Measurements from ENCODE around the gene PARVB.

The PARVB gene, protein sequence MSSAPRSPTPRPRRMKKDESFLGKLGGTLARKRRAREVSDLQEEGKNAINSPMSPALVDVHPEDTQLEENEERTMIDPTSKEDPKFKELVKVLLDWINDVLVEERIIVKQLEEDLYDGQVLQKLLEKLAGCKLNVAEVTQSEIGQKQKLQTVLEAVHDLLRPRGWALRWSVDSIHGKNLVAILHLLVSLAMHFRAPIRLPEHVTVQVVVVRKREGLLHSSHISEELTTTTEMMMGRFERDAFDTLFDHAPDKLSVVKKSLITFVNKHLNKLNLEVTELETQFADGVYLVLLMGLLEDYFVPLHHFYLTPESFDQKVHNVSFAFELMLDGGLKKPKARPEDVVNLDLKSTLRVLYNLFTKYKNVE

DNA sequence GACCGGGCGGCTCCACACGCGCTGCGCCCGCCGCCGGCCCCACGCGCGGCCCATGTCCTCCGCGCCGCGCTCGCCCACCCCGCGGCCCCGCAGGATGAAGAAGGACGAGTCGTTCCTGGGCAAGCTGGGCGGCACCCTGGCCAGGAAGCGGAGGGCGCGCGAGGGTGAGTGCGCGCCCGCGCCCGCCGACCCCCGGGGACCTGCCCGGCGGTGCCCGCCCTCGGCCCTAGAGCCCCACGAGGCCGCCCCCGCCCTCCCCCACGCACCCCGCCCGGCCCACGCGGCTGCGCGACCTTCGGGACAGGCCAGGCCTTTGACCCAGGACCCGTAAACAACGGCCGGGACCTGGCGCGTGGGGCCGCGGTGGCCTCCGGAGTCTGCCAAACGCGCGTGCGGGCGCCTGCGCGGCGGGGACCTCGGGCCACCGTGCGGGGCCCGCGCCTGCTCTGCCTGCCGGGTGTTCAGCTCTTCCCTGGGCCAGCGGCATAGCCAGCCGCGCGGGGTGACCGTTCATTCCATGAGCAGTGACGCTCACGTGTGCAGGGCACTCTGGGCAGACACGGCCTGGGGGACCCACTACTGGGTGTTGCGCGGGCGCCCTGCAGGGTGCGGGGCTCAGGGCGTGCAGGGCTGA, at the start of gene PARVB:
Gene PARVB, plus strand, starts transcription at position 15 of the 634 bp plus-strand sequence. Its CDS starts 38 bp downstream, at position 53.
- DNase-seq (ENCODE audit: low read depth in 3 of 3) = peak in 1 of 3 experiments; percentile 24

DNA sequence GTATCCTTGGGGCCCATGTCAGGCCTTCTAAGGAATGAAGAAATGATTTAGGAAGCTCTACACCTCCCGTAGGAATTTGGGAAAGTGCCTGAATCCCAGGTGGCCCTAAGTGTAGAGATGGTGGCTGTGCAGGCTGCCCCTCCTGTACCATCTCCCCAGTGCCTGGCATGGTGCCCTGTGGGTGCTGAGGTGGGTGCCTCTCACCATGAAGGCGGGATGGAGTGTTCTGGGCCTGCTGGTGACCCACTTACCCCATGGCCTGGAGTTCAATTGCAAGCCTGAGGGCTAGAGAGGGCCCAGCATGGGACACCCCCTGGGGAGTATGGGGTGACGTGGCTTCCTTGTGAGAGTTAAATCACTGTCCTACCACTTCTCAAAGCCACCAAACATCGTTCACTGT, 49.1 kb upstream of the PARVB start:
- no peak for DNase-seq (ENCODE audit: low read depth in 3 of 3)

DNA sequence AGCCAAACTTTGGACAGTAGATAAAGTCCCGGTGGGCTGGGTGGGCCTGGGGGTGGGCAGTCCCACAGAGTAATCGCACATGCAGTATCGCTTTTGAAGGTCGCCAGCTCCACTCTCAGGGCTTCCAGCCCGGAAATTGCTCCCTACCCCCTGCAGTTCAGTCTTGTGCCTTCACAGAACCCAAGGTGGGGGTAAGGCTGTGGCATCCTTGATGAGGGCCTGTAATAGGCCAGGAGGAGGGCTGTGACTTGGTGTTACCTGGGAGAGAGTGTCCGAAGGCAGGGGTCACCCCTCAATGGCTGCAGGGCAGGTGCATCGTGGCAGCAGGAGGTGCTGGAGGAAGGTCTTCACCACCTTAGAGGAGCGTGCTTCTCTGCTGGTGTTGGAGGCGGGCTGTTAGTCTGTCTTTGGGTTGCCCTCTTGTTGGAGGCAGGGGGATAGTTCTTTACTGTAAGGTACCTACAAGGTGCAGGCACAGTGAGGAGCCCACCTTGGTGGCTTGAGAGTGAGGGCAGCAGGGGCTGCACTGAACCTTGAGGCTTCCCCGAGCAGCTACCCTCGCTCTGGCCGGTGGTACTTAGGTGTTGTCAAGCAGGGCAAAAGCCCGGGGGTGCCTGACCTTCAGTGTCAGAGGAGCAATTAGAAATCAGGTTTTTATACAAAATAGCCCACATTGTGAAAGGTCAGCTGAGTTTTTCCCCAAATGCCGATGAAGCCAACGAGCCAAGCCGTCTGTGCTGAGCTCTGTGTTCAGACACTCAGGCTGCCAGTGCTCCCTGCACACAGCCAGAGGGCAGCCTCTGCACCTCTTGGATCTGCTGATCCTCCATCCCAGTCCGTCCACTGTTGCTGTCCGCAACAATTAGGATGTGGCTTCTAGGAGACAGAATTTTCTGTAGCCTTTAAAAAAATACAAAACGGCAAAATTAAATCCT, 47.0 kb upstream of the PARVB start:
- no peak for DNase-seq (ENCODE audit: low read depth in 3 of 3)

DNA sequence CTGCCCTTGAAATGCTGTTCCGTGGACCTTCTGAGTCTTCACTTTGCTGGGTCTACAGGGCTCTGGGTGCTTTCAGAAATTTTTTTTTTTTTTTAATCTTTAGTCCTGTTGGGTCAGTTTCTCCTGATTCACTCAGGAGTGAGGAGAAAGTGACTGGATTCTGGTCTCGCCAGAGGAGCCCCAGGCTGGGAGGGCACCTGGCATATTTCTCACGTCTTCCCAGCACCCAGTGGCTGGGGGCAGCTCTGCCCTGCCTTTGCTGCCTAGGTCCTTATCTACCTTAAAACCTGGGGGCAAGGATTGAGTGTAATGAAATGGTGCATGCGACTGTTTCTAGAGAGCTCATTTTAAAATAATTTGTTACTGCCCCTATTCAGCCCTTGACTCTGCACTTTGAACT, 45.5 kb upstream of the PARVB start:
- DNase-seq (ENCODE audit: low read depth in 3 of 3) = no peak

DNA sequence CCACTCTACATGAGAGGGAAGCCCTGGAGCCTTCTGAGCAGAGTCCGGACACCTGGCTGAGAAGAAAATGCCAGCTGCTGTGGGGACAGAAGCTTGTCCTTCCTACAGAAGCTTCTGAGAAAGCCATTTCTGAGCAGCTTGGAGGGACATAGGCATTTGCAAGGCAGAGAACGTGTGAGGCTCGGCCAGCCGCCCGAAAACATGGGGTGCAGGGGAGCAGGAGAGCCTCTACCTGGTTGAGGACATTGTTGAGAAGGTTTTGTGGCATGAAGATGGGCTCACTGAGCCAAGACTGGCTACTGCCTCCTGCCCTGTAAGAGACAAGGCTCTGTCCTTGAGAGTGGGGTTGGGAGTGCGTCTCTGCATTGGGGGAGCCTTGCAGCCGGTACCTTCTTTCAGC, 43.5 kb upstream of the PARVB start:
- DNase-seq (ENCODE audit: low read depth in 3 of 3) = no peak

DNA sequence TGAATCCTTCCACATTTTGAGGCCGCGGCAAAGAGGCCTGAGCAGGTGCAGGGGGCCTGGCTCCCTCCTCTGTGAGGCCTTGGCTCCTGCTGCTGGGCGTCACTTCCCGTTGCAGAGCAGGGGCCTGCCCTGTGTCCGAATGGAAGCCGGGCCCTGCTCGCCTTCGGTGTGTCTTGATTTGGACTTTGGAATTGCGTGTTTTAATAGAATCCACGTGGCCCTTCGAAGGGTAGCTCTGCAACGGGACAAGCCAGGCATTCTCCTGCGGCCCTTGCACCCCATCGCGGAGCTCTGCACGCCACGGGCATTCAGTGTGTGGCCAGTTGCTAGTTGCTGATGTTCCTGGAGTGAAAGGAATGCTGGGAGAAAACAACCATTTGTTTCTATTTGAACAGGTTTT, 43.1 kb upstream of the PARVB start:
- DNase-seq (ENCODE audit: low read depth in 3 of 3) = no peak

DNA sequence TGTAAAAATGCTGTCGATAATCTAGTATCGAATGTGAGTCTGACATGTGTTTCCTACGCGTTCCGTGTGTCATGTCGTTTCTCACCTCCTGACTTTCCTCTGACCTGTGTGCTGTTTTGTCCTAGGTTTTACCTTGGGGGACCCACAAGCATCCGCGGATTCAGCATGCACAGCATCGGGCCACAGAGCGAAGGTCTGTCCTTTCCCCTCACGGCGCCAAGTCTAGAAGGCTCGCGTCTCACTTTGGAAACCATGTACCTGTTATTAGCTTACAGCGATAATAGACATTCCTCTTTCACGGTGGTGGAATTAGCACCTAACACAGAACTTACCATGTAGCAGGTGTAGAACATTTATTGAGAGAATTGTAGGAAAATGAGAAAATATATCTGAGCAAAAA, 40.3 kb upstream of the PARVB start:
- DNase-seq (ENCODE audit: low read depth in 3 of 3) = no peak

DNA sequence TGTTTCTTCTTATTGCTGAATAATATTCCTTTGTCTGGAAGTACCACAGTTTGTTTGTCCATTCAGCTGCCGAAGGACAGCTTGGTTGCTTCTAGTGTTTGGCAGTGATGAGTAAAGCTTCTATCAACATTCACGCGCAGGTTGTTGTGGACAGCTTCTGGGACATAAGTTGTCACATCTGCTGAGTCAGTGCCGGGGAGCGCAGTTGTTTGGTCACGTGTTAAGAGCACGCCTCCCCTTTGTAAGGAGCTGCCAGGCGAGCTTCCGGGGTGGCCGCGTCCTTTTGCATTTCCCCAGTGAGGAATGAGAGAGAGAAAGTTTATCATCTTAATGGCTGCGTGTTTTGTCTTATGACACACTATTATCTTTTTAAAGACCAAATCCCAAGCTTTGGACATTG, 38.6 kb upstream of the PARVB start:
- no peak for DNase-seq (ENCODE audit: low read depth in 3 of 3)

DNA sequence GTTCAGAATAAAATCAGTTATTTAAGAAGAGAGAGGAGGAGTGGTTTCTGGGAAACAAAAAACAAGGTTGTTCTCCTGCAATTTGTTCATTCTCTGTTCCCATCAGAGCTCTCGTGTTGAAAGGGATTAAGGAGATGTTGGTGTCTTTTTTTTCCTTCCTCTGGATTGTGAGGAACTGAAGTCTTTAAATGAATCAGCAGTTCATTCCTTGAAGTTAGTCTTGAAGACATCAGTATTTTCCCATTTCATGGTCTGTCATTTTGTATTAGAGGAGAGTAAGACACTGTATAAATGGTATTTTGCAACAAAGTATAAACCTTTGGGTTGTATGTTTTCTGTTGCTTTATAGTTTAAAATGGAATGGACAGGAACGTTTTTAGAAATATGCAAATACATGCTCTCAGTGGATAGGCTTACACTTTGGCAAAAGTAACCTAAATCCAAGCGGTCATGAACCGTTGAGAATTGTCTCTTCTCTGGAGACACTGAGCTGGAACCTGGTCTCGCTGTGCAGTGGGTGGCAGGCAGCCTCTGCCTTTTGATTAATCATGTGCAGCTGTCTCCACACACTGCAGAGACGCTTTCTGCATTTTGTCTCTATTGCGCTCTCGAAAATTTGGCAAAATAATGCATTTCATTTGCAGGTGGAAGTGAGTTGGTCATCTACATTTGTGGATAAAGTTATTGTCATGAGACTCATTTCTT, 35.8 kb upstream of the PARVB start:
- DNase-seq (ENCODE audit: low read depth in 3 of 3) = no peak

DNA sequence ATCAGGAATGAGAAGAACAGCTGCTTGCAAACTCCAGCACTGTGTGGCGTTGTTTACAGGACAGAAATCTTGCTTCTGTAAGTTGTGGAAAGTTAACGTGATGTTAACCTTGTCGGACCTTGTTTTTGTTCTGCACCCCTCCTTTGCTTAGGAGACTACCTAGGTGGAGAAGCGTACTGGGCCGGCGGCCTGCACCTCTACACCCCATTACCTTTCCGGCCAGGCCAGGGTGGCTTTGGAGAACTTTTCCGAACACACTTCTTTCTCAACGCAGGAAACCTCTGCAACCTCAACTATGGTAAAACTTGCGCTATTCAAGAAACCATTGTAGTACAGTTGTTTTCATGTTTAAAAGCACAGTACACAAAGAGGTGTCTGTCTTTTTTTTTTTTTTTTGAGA, 35.1 kb upstream of the PARVB start:
- DNase-seq (ENCODE audit: low read depth in 3 of 3) = no peak

DNA sequence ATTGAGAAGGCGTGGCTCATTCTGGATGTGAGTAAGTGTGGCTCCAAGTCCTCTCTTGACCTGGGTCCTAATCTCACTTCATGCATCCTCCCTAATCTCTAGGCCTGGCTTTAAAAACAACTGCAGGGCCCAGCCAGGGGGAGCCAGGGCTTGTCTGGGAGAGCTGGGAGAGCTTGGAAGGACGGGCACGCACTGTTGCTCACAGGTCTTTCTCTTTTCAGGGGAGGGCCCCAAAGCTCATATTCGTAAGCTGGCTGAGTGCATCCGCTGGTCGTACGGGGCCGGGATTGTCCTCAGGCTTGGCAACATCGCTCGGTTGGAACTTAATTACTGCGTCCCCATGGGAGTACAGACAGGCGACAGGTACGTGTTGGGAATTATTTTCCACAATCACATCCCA, 34.1 kb upstream of the PARVB start:
- DNase-seq (ENCODE audit: low read depth in 3 of 3) = no peak

DNA sequence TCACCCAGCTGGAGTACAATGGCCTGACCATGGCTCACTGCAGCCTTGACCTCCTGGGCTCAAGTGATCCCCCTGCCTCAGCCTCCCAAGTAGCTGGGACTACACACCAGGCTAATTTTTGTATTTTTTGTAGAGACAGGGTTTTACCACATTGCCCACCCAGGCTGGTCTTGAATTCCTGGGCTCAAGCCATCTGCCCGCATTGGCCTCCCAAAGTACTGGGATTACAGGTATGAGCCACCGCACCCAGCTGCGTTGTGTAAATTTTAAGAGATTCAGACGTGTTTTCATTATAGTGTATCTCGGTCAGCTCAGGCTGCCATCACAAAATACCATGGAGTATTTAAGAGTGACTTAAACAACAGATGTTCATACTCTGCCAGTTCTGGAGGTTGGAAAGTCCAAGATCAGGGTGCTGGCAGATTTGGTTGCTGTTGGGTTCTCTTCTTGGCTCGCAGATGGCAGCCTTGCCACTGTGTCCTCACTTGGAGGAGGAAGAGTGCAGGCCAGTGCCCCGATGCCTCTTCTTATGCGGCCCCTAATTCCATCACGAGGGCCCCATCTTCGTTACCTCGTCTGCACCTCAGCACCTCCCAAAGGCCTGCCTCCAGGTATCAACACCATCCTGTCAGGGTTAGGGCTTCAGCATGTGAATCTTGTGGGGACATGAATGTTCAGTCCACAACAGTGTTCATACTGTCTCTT, 32.6 kb upstream of the PARVB start:
- no peak for DNase-seq (ENCODE audit: low read depth in 3 of 3)

DNA sequence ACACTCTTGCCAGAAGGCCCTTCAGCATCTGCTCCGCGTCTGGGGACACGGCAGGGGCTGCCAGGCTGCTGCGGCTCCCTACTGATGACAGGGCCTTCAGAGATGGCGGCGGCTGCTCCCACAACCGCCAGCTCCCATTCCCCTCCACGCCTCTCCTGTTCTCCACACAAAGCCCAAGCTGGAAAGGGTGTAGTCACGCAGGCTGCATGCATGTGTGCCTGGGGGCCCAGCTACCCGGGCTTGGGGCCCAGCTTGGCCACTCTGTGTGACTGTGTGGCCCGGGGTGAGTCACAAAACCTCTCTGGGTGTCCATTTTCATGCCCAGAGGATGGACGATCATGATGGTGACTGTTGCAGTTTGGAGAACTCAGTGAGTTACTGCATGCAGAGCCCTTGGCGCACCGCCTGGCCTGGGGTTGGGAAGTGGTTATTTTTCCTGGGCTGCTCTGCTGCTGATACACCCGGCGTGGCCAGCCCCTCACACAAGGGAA, 31.7 kb upstream of the PARVB start:
- no peak for DNase-seq (ENCODE audit: low read depth in 3 of 3)

DNA sequence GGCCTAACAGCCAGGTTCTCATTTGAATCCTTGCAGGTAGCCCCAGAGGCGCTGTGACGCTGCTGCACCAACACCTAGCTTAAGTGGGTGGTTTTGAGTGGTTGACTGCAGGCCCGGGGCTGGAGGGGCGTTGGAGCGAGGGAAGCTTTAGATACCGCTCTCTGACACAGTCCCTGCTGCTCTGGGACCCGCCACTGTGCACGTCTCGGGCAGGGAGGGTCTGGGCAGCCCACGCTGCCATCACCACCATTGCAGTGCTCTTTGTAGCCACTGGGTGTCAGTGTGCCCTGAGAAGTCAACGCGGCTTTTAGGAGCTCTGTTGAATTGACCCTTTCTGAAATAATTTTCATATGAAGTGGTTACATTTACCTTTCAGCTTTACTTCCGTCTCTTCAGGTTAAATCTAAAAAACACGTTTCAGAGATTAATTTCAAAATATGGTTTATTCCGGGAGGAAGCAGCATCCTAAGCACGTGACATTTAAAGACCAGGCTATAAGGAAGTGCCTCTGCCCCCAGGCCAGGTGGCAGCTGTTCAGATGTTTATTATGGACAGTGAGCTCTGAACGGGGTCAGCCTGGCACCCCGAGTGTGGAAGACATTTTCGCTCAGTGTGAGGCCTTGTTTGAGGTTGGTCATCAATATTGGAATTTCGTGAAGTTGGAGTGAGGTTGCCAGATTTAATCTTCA, 30.9 kb upstream of the PARVB start:
- DNase-seq (ENCODE audit: low read depth in 3 of 3) = peak; percentile 20 to 55 (median 33)

DNA sequence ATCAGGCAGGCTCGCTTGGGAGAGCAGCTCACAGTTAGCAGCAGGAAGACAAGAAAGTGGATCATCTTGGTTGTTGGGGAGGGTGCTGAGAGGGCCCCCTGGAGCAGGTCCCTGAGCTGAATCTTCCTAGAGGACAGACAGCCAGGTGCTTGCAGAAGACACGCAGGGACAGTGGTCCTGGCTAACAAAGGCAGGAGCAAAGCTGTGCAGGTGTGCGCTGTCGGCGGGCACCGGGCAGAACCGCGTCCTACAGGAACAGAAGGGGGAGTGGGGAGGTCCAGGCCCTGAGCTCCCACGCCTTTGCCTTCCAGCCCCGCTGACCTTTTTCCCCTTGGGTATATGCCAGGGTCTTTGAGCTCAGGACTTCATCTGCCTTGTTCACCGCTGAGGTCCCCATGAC, 30.1 kb upstream of the PARVB start:
- no peak for DNase-seq (ENCODE audit: low read depth in 3 of 3)

DNA sequence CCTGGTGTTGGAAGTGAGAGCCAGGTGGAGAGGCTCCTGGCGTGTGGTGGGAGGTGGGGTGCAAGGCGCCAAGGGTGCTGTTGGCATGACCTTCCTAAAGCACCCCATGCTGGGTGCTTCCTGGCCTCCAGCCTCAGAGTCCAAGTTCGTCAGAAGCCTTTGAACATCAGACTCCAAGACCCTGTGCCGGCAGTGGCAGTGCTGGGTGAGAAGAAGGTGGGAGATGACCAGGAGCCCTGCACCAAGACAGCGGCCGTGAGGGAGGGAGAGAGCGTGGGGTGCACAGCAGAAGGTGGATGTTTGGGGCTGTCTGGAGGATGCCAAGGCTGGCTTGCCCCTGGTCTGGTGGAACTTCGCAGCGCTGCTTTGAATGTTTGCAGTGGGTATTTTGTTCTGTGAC, 29.7 kb upstream of the PARVB start:
- no peak for DNase-seq (ENCODE audit: low read depth in 3 of 3)

DNA sequence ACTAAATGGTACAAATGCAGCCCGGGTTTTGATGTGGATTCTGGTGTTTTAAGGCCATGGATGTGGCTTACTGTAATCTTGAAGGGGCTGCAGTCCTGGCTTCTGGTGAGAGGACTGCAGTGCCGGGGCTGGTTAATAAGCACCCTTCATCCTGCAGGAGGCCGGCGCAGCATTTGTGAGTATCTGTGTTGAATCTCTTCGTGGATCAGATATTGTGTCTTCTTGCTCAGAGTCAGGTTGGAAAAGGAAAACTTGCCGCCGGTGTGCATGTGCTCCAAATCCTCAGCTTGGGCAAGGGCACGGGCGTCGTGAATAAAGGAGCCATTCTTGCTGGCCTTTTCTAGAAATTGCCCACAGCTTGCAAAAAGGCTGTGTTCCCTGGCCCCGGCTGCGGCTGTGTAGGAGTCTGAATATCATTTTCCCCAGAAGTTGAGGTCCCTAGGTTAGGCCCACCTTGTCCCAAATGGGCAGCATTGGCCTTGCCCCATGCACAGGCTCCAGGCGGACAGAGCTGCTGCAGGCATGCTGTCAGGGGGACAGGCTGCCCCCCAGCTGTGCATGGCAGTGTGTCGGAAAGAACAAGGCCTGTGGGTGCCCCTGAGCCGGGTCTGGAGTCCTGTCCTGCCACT, 28.9 kb upstream of the PARVB start:
- DNase-seq (ENCODE audit: low read depth in 3 of 3) = no peak

DNA sequence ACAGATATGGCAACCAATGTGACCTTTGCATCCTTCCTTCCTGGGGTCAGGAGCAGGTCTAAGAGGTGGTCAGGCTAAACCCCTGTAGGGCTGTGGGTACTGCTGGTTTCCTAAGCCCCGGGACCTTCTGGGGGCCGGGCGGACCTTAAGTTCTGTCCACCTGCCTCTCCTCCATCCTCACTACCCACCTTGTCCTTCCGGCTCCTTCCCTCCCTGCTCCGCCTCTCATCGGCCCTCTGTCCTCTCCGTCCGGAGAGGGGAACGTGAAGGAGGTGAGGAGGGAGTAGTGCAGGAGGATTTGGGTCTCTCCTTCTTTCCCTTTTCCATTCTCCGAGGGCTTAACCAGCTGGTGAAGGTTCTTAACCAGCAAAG, 28.3 kb upstream of the PARVB start:
- no peak for DNase-seq (ENCODE audit: low read depth in 3 of 3)

DNA sequence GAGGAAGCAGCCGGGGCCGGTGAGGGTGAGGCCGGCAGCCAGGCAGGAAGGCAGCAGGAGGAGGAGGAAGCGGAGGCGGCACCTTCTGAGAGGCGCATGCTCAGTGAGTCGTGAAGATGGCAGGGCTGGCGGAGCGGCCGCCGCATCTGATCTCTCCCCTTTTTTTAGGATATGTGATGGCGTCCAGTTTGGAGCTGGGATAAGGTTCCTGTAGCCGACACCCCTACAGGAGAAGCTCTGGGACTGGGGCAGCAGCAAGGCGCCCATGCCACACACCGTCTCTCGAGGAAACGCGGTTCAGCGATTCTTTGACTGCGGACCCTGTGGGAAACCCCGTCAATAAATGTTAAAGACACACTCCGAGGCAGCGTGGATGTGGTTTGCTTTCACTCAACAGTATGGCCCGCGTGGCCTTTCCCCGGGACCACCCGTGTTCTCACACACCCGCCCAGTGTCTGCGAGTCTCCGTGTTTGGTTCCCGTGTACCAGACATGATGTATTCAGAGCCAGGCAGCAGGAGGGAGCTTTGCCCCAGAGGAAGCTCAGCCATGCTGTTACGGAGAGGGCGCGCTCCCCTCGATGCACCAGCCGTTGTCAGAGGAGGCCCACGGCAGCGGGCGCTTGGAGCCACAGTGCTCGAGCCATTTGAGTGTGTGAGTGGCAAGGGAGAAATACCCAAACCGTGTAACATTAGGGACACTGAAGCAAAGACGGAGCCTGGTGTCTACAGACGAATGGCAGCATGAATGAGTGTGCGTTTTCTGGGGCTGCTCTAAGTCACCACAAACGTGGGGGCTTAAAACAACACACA, 27.7 kb upstream of the PARVB start:
- DNase-seq (ENCODE audit: low read depth in 3 of 3) = peak; percentile 52 to 65 (median 55)

All from stimulated activated CD4-positive, alpha-beta T cell treated with anti-CD3 and anti-CD28 coated beads, TNF-alpha, amount 100 ng/mL, for 24 hours (primary cell).